Caco-2 (cell line): Measurements from ENCODE around the gene CACNB3. TPM values are rescaled to one million over a fixed set of nuclear protein-coding genes. Genes with fewer than 3 reads are reported as not detected.

Source experiments
- BruUV-seq: library from RNA; stranded (reverse); fragments of 400-500 nt; replicated peaks from 2 replicates; lab custom pipeline; 2021; lab: Mats Ljungman, UMichigan
- CTCF ChIA-PET: fragments of 300-600 bp; sonication (Branson Sonifier 250); formaldehyde crosslinking; loops from one replicate; lab custom pipeline; 2022; ENCODE audit warnings: antibody characterized with exemption; lab: Charles Lee
- POLR2A ChIA-PET: fragments of 300-600 bp; sonication (Branson Sonifier 250); formaldehyde crosslinking; loops from one replicate; lab custom pipeline; 2022; ENCODE audit warnings: antibody characterized with exemption; lab: Charles Lee
- DNase-seq, 2 experiments: peaks; one replicate each; pipeline versions ENCODE4 v3.0.0 to v3.0.0-alpha.2; 2020 to 2022
- H3K27me3 ChIP-seq: replicated peaks from 2 replicates; pipeline ENCODE4 v1.6.0; 2011; ENCODE audit warnings: low read length; ENCODE audit not compliant: control insufficient read depth, insufficient read depth
- H3K36me3 ChIP-seq: 2 replicates; pipeline ENCODE4 v1.5.1; 2011; ENCODE audit warnings: low read length; ENCODE audit not compliant: control insufficient read depth, insufficient read depth
- H3K4me1 ChIP-seq: fragments of 250-450 bp; sonication (Bioruptor Pico); 2 replicates; pipeline ENCODE4 v1.5.1; 2020; ENCODE audit warnings: mild to moderate bottlenecking
- H3K4me3 ChIP-seq: 2 replicates; pipeline ENCODE4 v1.5.1; 2011; ENCODE audit warnings: low read depth, mild to moderate bottlenecking, control low read depth, low read length
- H3K9me3 ChIP-seq: fragments of 250-450 bp; sonication (Bioruptor Pico); 2 replicates; pipeline ENCODE4 v1.5.1; 2020; ENCODE audit warnings: mild to moderate bottlenecking, moderate library complexity
- H3K27ac Mint-ChIP-seq: one replicate; pipeline ENCODE4 v1.8.0; 2022; ENCODE audit warnings: mixed read lengths; ENCODE audit not compliant: unreplicated experiment
- H3K27me3 Mint-ChIP-seq: one replicate; pipeline ENCODE4 v1.8.0; 2022; ENCODE audit warnings: mixed read lengths; ENCODE audit not compliant: insufficient read depth, unreplicated experiment
- H3K36me3 Mint-ChIP-seq: one replicate; pipeline ENCODE4 v1.8.0; 2022; ENCODE audit warnings: mild to moderate bottlenecking, mixed read lengths; ENCODE audit not compliant: insufficient read depth, unreplicated experiment
- H3K4me1 Mint-ChIP-seq: one replicate; pipeline ENCODE4 v1.8.0; 2022; ENCODE audit warnings: low read depth, mixed read lengths; ENCODE audit not compliant: unreplicated experiment
- H3K4me3 Mint-ChIP-seq: one replicate; pipeline ENCODE4 v1.8.0; 2022; ENCODE audit warnings: mild to moderate bottlenecking, moderate library complexity, mixed read lengths; ENCODE audit not compliant: unreplicated experiment
- H3K9me3 Mint-ChIP-seq: one replicate; pipeline ENCODE4 v1.8.0; 2022; ENCODE audit warnings: mixed read lengths; ENCODE audit not compliant: unreplicated experiment
- CTCF ChIP-seq, 2 experiments: fragments of 200-600 bp in 1 of 2; IDR thresholded peaks; 1 replicate in 1 of 2; 2 replicates in 1 of 2; pipeline versions ENCODE4 v1.5.1 to v1.8.0; 2011 to 2022; ENCODE audit warnings: antibody characterized with exemption in 1 of 2, control low read depth in 1 of 2, inconsistent platforms in 1 of 2, low read depth in 1 of 2, low read length in 1 of 2, mild to moderate bottlenecking in 1 of 2, moderate library complexity in 1 of 2; ENCODE audit not compliant: insufficient read depth in 1 of 2, severe bottlenecking in 1 of 2, unreplicated experiment in 1 of 2
- intact Hi-C: fragments of 100-400 bp; cut with micrococcal nuclease; formaldehyde crosslinking; loops from one replicate; pipeline ENCODE4 v1.10.0; 2022; ENCODE audit not compliant: unreplicated experiment
- total RNA-seq: library from RNA; stranded (reverse); gene quantifications from 2 replicates; pipeline ENCODE4 v1.2.3, GENCODE V29; 2022

CACNB3 gene
- total RNA-seq, 1 experiment from 2014 or later, result 20.4 TPM

GRCh38 chr12:48775299-48775698 lies 43.0 kb upstream of the CACNB3 start:
- no peak overlapping the region for H3K27ac Mint-ChIP-seq
- BruUV-seq, result no TSS peak
- POLR2A ChIA-PET, result no interaction called here

GRCh38 chr12:48775991-48776649 lies 42.2 kb upstream of the CACNB3 start:
- no peak overlapping the region for H3K27ac Mint-ChIP-seq
- Histone ChIP-seq H3K9me3 (no peaks in the 10 kb centered on the region), H3K4me3 (no peak overlapping the region), H3K36me3 (peaks cover 15% of the 10 kb centered on the region), H3K4me1 (0 out of 2 replicates have a peak, but pooled peaks cover 4% of the 10 kb centered on the region), H3K27me3 (no peaks in the 10 kb centered on the region)
- H3K36me3 Mint-ChIP-seq, result peaks cover 77% of the 10 kb centered on the region
- DNase-seq, result no peak
- no TSS peak for BruUV-seq
- no peak for TF ChIP-seq CTCF (IDR thresholded peaks at IDR 0.05; ENCODE audit: insufficient read depth in 1 of 2, low read depth in 1 of 2, low read length in 1 of 2, severe bottlenecking in 1 of 2, unreplicated experiment in 1 of 2)
- no peaks in the 10 kb centered on the region for H3K27me3 Mint-ChIP-seq
- intact Hi-C loops, result no loop called here
- POLR2A ChIA-PET, result no interaction called here
- CTCF ChIA-PET, result no interaction called here
- H3K9me3 Mint-ChIP-seq, result no peaks in the 10 kb centered on the region
- no peaks in the 10 kb centered on the region for H3K4me1 Mint-ChIP-seq
- no peak overlapping the region for H3K4me3 Mint-ChIP-seq

More at GRCh38 chr12:48775299-48775698, 43.0 kb upstream of the CACNB3 start:
- H3K4me3 ChIP-seq, result no peak overlapping the region
- DNase-seq, result no peak
- no peaks in the 10 kb centered on the region for H3K9me3 ChIP-seq
- no peaks in the 10 kb centered on the region for H3K27me3 ChIP-seq
- CTCF ChIA-PET, result interaction anchor here (1.2 kb wide), 1 partner anchor 14 kb away, joined by 4 read pairs; the partner anchor contains the start of gene ADCY6
- Mint-ChIP-seq H3K9me3 (no peaks in the 10 kb centered on the region), H3K36me3 (peaks cover 77% of the 10 kb centered on the region), H3K4me1 (no peaks in the 10 kb centered on the region), H3K27me3 (no peaks in the 10 kb centered on the region), H3K4me3 (no peak overlapping the region)
- intact Hi-C loops, result no loop called here
- H3K36me3 ChIP-seq, result peaks cover 15% of the 10 kb centered on the region
- H3K4me1 ChIP-seq, result no peaks in the 10 kb centered on the region
- no peak for TF ChIP-seq CTCF (IDR thresholded peaks at IDR 0.05; ENCODE audit: insufficient read depth in 1 of 2, low read depth in 1 of 2, low read length in 1 of 2, severe bottlenecking in 1 of 2, unreplicated experiment in 1 of 2)

- no peak for DNase-seq
- H3K27me3 ChIP-seq, result no peaks in the 10 kb centered on the region
- no peak overlapping the region for H3K4me3 ChIP-seq
- no TSS peak for BruUV-seq
- H3K27ac Mint-ChIP-seq, result no peak overlapping the region
- TF ChIP-seq CTCF (IDR thresholded peaks at IDR 0.05; ENCODE audit: insufficient read depth in 1 of 2, low read depth in 1 of 2, low read length in 1 of 2, severe bottlenecking in 1 of 2, unreplicated experiment in 1 of 2), result no peak
- peaks cover 15% of the 10 kb centered on the region for H3K36me3 ChIP-seq
- H3K27me3 Mint-ChIP-seq, result no peaks in the 10 kb centered on the region
- ChIA-PET POLR2A (no interaction called here), CTCF (no interaction called here)
- intact Hi-C loops, result no loop called here
- H3K9me3 Mint-ChIP-seq, result no peaks in the 10 kb centered on the region
- no peaks in the 10 kb centered on the region for H3K9me3 ChIP-seq
- 0 out of 2 replicates have a peak, but pooled peaks cover 4% of the 10 kb centered on the region for H3K4me1 ChIP-seq
- peaks cover 4% of the 10 kb centered on the region for H3K4me1 Mint-ChIP-seq
- no peak overlapping the region for H3K4me3 Mint-ChIP-seq
- H3K36me3 Mint-ChIP-seq, result peaks cover 84% of the 10 kb centered on the region
These were observed 41.3 kb upstream of the CACNB3 start for GRCh38 chr12:48776956-48777355.
